Thyroid gland (tissue), 4 donors: Measurements from ENCODE around the gene SH3TC1.

Source experiments
- CTCF ChIP-seq, 6 experiments: fragments of 200-600 bp in 3 of 6; fragments of 450-650 bp in 3 of 6; sonication (generic) in 3 of 6; IDR thresholded peaks; one replicate each; pipeline ENCODE4 v1.5.1; 2016 to 2019; ENCODE audit warnings: antibody characterized with exemption in 6 of 6, mild to moderate bottlenecking in 2 of 6, inconsistent platforms in 1 of 6, moderate library complexity in 1 of 6
- POLR2A ChIP-seq, 2 donors: fragments of 450-650 bp; IDR thresholded peaks; one replicate each; pipeline ENCODE4 v1.6.1; 2017; ENCODE audit warnings: antibody characterized with exemption in 2 of 2, mild to moderate bottlenecking in 2 of 2, moderate library complexity in 1 of 2

DNA sequence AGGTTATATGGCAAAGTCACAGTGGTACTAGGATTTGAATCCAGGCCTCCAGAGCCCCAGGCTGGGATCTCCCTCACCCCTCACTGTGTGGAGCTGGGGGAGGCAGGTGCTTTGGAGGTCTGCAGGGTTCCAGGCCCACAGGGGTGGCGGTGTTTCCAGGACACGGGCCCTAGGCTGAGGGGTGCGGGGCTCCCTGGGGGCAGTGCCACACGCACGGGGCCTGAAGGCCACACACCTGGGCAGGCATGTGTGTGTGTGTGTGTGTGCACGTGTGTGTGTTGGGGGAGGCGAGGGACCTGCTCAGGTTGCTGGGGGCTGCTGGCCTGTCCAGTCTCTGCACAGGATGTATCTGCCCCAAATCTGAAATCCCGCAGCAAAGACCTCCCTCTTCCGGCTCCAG lies 18.8 kb downstream of the SH3TC1 start:
- TF ChIP-seq CTCF (IDR thresholded peaks at IDR 0.05) = no peak
- no peak for TF ChIP-seq POLR2A (IDR thresholded peaks at IDR 0.05)
